ENCODE results near the gene KLK5. TPM values are rescaled to one million over a fixed set of nuclear protein-coding genes. Genes with fewer than 3 reads are reported as not detected.

The KLK5 gene
- total and polyA plus RNA-seq, 2 of the 13 experiments (the other 11 are each of a cell fraction or from before 2014, with no cell fraction given) = not detected

GRCh38 chr19:50983625-50984292 is 30.9 kb upstream of the KLK5 start, which contains the start of gene KLK7 (continued):
- TF ChIP-seq PAXIP1 (CRISPR knock-in tag; conservative IDR thresholded peaks at IDR 0.05) (no peak), KDM2A (CRISPR knock-in tag; IDR thresholded peaks at IDR 0.05; ENCODE audit: borderline replicate concordance, low read depth) (no peak)

GRCh38 chr19:50982186-50982585 is 29.3 kb upstream of the KLK5 start:
- Histone ChIP-seq H4K20me1 (ENCODE audit: insufficient read depth, low read length) (no peaks in the 10 kb centered on the region), H3K4me1 (ENCODE audit: insufficient read depth, low read length) (no peaks in the 10 kb centered on the region), H3K27ac (ENCODE audit: extremely low read length, insufficient read depth, low read length) (no peak overlapping the region), H3K4me2 (ENCODE audit: low read depth, low read length) (no peak overlapping the region), H3K36me3 (replicated peaks in 1 of 2; ENCODE audit: control insufficient read depth in 1 of 2, insufficient read depth in 2 of 2, low read length in 2 of 2) (no peaks in the 10 kb centered on the region), H3K4me3 (replicated peaks in 1 of 3; ENCODE audit: insufficient read depth in 1 of 3, low read depth in 2 of 3, low read length in 3 of 3) (no peak overlapping the region), H3K9me3 (ENCODE audit: low read length) (no peaks in the 10 kb centered on the region), H3K79me2 (ENCODE audit: insufficient read depth, low read length) (no peaks in the 10 kb centered on the region), H3K27me3 (ENCODE audit: control insufficient read depth in 1 of 2, insufficient read depth in 2 of 2, low read length in 2 of 2) (peaks cover 0 to under 1% of the 10 kb centered on the region in 2 experiments; a peak in 2 of 5 replicates), H2AFZ (ENCODE audit: low read length) (no peak overlapping the region), H3K9ac (ENCODE audit: insufficient read depth, low read depth, low read length) (no peak overlapping the region)
- intact Hi-C loops (cut with micrococcal nuclease; ENCODE audit: unreplicated experiment) (no loop called here), in situ Hi-C loops (cut with HindIII; ENCODE audit: extremely low pct_ligation_motif_present, low pct_unique_long_range_greater_than_20kb) (no loop called here)
- BruUV-seq (replicated peaks) = no TSS peak
- CTCF ChIA-PET (ENCODE audit: low intra/inter-chr PET ratio, low total read pairs) = no interaction called here
- ATAC-seq (no peak; the same call in 2 of the 3 replicates), DNase-seq (ENCODE audit: low spot score) (no peak), FAIRE-seq (no peak)
- TF ChIP-seq KAT2B (IDR thresholded peaks at IDR 0.05; ENCODE audit: borderline replicate concordance, low read depth, low read length) = no peak
- TF ChIP-seq SMAD3 (CRISPR knock-in tag; IDR thresholded peaks at IDR 0.05) = no peak
- no peak for TF ChIP-seq FOXJ3 (CRISPR knock-in tag; IDR thresholded peaks at IDR 0.05; ENCODE audit: borderline replicate concordance)
- no peak for TF ChIP-seq DBP (CRISPR knock-in tag; IDR thresholded peaks at IDR 0.05; ENCODE audit: not compliant biosample characterization)
- TF ChIP-seq ZNF781 (CRISPR knock-in tag; IDR thresholded peaks at IDR 0.05; ENCODE audit: borderline replicate concordance, not compliant biosample characterization) = no peak
- TF ChIP-seq ZNF766 (CRISPR knock-in tag; IDR thresholded peaks at IDR 0.05; ENCODE audit: borderline replicate concordance) = no peak
- no peak for TF ChIP-seq SCMH1 (CRISPR knock-in tag; IDR thresholded peaks at IDR 0.05; ENCODE audit: borderline replicate concordance)
- TF ChIP-seq JUND (CRISPR knock-in tag; IDR thresholded peaks at IDR 0.05) = no peak
- no peak for TF ChIP-seq ZBTB14 (CRISPR knock-in tag; IDR thresholded peaks at IDR 0.05)
- TF ChIP-seq PAX8 (CRISPR knock-in tag; IDR thresholded peaks at IDR 0.05; ENCODE audit: borderline replicate concordance) = no peak
- no peak for TF ChIP-seq ETS1 (CRISPR knock-in tag; IDR thresholded peaks at IDR 0.05)
- TF ChIP-seq MEIS2 (CRISPR knock-in tag; IDR thresholded peaks at IDR 0.05) = no peak
- no peak for TF ChIP-seq KDM5A (IDR thresholded peaks at IDR 0.05; ENCODE audit: borderline replicate concordance, low read length)
- POLR2A ChIA-PET = no interaction called here
- WGBS (ENCODE audit: low lambda C conversion rate) = 61% methylated on average over 2 of the region's 4 CpGs
